ENCODE results near the gene CADM2.

CADM2 gene

DNA sequence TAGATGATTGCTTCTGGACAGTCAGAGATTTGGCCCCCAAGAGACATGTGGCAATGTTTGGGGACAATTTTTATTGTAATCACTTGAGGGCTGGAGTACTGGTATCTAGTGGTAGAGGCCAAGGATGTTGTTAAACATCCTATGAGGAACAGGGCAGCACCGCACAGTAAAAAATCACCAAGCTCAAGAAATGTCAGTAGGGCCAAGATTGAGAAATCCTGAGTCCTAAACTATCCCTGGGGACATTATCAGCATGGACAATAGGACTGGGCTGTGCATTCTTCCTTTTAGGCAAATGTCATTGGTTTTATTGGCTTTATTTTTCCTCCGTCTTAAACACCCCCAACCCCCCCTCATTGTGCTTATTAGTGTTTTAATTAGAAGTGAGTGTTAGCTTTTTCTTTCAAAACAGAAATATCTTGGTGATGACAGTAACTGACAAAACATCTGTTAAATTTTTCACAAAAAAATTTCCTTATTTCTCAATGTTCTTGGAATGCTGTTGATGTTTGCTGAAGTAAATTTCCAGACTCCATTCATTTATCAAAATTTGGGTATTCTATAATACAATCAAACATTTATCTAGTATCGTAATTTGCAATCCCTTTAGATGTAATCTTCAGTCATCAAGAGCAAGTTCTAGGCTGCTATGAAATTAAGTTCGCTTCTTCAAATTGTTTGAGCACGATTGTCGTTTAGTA is 1087.8 kb downstream of the CADM2 start:
- DNase-seq = no peak

DNA sequence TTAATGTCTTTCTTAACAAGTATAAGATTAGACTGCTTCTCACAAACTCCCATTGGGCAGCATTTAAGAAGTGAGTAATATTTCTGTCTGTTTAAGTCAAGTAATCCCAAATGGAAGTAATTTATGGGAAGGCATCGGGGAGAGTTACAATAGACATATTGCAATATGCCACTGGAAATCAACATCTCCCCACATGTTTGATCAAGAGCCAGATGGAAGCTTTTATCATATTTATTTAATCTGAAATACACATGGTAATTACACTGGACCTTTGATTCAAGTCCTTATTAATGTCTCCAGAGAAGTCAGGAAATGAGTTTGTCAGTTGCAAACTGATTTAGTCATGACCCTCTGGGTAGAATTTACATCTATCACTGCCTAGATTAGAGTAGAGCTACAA is 1088.4 kb downstream of the CADM2 start:
- DNase-seq = no peak

- DNase-seq = no peak
Measured at GRCh38 chr3:86051058-86051457, 1092.3 kb downstream of the CADM2 start.

- DNase-seq = no peak
Measured at GRCh38 chr3:86056032-86056431, 1097.2 kb downstream of the CADM2 start.

GRCh38 chr3:86056962-86057361 is 1098.2 kb downstream of the CADM2 start:
- DNase-seq = no peak

GRCh38 chr3:86073799-86074198 is 1115.0 kb downstream of the CADM2 start:
- no peak for DNase-seq

- no peak for DNase-seq
Measured at GRCh38 chr3:86087160-86087871, 1128.5 kb downstream of the CADM2 start.

GRCh38 chr3:86104154-86104553 is 1145.4 kb downstream of the CADM2 start:
- no peak for DNase-seq

DNA sequence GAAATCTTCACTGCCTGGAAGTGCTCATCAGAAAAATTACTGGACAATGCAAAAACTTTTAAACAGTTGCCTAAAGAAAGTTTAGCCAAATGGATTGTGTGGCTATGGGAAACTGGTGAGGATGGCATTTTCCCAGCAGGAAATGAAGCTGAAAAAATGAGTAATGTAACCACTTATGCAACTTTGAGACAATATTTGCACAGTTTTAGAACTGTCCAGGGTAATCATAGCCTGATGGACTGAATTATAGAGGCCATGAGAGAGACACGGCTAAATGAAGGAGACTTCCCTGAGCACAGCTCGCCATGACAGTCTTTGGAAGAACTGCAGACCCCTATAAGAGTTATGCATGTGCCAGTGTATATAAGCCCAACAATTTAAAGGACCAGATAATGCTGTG is 1150.6 kb downstream of the CADM2 start:
- DNase-seq = no peak
